OCI-LY3 (cell line): ENCODE data around the gene PIAS4.

Experiments used
- EZH2phosphoT487 ChIP-seq: fragments of 200-600 bp; shearing (Covaris generic); IDR thresholded peaks from 2 replicates; pipeline ENCODE4 v1.6.1; 2018; ENCODE audit warnings: antibody characterized with exemption, mixed run types, low read depth
- TF ChIP-seq, protein P1 (sequence below): fragments of 200-600, 300-600 bp; sonication (generic); IDR thresholded peaks from 2 replicates; pipeline ENCODE4 v1.5.1; 2014; ENCODE audit warnings: antibody characterized with exemption, low read length, low read depth

DNA sequence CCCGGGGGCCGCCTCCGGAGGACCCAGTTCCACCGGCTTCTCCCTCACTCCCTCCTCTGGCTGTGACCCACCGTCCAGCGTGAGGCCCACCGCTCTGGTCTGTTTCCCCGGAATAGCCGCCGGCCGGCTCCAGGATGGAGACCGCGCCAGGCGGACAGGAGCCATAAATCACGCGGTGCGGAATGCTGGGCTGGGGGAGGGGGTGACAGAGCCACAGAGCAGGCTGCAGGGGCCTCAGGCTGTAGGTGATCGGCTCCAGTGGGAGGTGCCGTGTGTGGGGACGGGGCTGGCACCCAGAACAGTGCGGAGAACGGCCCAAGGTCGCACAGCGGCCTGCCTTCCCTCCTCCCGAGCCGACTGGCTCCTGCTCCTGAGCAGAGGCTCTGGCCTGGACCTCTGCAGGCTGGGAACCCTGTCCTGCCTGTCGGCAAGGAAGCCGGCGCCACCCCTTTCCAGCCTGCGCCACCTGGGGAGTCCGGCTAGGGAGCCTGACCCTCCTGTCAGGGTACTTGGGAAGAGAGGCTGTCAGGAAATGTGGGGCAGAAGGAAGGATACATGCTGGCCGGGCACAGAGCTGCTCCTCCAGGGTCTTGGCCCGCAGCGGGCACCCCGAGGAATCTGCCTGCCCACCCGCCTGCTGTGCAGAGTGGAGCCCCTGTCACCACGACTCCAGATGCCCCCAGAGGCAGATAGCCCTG lies 8.3 kb downstream of the PIAS4 start:
- TF ChIP-seq, protein P1, sequence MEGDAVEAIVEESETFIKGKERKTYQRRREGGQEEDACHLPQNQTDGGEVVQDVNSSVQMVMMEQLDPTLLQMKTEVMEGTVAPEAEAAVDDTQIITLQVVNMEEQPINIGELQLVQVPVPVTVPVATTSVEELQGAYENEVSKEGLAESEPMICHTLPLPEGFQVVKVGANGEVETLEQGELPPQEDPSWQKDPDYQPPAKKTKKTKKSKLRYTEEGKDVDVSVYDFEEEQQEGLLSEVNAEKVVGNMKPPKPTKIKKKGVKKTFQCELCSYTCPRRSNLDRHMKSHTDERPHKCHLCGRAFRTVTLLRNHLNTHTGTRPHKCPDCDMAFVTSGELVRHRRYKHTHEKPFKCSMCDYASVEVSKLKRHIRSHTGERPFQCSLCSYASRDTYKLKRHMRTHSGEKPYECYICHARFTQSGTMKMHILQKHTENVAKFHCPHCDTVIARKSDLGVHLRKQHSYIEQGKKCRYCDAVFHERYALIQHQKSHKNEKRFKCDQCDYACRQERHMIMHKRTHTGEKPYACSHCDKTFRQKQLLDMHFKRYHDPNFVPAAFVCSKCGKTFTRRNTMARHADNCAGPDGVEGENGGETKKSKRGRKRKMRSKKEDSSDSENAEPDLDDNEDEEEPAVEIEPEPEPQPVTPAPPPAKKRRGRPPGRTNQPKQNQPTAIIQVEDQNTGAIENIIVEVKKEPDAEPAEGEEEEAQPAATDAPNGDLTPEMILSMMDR = no peak
- no peak for TF ChIP-seq EZH2phosphoT487
